Fibroblast of skin of back (primary cell): ENCODE results near the gene ATRNL1.
"Not testable (repeated sequence)": the region's sequence is repeated elsewhere in the genome, so short reads cannot be mapped to it uniquely, and the experiment has no call there.

Experiments
- DNase-seq: peaks from one replicate; pipeline ENCODE4 v3.0.0-alpha.2; 2013

The ATRNL1 gene

DNA sequence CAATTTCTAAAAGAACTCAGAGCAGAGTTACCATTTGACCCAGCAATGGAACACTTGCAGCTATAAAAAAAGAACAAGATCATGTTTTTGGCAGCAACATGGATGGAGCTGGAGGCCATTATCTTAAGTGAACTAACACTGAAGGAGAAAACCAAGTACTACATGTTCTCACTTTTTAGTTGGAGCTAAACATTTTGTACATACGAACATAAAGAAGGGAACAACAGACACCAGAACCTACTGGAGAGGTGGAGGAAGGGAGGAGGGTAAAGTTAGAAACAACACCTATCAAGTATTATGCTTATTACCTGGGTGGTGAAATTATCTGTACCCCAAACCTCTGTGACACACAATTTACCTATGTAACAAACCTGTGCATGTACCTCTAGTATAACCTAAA lies 329.5 kb downstream of the ATRNL1 start:
- no peak for DNase-seq

DNA sequence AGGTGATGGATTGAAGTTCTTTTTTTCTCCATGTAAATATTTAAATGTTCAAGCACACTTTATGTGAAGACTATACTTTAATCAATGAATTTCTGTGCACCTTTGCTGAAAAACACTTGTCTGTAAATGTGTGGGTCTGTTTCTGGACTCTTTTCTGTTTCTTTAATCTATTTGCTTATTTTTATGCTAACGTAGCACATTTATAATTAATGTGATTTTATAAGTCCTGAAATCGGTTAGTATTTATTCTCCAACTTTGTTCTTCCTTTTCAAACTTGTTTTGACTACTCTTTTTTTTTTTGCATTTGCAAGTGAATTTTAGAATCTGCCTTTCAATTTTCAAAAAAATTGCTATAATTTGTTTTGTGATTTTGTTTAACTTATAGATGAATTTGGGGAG lies 334.4 kb downstream of the ATRNL1 start:
- no peak for DNase-seq

DNA sequence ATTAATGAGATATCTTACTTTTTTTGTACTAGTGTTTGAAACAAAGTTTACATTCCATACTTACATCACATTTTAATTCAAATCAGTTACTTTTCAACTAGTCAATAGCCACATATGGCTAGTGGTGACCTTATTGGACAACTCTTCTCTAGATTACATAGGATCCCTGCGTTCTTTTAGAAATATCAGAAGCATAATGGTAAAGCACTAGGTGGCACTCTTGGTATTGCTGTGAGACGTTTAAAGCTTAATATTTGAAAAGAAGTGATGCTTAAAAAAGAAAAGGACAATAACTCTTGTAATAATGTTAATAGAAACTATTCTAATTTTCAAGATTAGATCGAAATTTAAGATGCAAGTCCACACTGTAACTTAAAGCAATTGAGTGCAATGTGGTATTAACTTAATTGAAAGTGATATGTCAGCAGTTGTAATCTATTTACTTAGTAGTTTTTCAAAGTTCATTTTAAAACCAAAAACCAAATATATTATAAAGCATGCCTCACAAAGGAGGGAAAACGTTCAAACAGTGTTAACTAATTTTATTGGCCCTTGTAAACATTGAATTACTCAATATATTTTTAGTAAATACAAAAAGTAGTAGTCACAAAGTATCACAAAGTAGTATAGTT lies 339.1 kb downstream of the ATRNL1 start:
- peak; percentile 25 for DNase-seq

DNA sequence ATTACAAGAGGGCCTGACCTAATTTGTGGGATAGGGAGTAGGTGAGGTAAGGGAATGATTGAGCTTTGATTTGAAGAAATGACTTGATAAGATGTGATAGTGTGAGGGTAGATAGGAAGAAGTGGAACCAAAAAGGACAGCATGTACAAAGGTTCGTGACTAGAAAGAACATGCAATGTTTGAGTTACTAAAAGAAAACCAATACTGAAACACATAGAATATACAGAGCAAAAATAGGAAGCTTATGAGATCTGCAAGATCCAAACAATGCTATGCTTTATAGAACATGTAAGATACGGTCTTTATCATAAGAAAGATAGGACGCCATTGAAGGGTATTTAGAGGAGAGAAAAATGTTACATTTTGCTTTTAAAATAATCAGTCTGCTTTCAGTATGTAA lies 343.8 kb downstream of the ATRNL1 start:
- DNase-seq, result no peak

DNA sequence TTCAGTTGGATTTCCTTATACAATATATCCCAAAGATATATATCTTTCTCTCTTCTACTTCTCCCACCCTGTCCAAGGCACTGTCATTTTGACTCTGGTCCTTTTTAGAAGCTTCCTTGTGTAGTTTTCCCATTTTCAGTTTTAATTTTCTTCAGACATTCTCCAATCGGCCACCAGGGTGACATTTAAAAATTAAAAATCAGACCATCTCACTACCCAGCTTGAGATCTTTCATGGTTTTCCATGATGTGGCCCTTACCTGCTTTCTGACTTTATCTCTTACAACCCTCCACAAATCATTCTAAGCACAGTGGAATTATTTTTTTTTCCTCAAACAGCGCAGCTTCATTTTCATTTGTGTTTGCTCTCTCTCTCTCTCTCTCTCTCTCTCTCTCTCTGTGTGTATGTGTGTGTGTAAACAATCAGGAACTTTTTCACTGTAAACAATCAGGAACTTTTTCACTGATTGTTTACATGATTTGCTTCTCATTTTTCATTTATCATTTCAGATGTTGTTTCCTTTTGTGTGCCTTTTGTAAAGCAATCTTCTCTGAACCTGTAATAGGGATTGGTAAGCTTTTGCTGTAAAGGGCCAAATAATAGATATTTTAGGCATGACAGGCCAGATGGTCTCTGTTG lies 348.9 kb downstream of the ATRNL1 start:
- no peak for DNase-seq

DNA sequence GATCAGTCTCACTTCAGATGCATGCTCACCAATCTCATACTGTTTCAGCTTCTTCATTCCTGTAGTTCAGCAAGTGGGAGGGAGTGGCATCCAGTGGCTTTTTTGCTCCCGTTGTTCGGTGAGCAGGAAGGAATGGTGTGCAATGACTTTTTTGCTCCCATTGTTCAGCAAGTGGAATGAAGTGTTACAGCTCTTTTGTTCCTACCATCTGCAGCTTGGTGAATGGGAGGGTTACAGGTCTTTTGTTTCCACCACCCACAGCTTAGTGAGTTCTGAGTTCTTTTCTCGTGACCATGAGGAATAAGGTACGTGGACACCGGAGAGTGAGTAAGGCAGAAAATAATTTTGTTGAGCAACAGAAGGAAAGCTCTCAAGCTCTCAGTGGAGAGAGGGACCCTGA lies 363.6 kb downstream of the ATRNL1 start:
- DNase-seq, result no peak

DNA sequence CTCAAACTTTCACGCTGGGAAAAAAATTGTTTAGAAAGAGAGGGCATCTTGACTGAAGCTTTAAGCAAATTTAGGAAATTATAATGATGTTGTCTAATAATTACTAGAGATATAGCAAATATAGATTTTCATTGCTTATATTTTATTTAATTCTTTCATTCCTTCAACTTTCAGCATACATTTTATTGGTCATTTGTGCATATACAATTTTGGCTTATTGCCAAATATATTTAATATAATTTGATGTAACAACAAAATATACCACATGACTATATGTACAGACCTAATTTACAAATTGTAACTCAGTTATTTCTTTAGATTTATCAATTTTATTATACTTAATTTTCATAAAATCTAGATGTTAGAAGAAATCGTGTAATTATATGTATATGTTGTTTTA lies 390.1 kb downstream of the ATRNL1 start:
- DNase-seq, result no peak

DNA sequence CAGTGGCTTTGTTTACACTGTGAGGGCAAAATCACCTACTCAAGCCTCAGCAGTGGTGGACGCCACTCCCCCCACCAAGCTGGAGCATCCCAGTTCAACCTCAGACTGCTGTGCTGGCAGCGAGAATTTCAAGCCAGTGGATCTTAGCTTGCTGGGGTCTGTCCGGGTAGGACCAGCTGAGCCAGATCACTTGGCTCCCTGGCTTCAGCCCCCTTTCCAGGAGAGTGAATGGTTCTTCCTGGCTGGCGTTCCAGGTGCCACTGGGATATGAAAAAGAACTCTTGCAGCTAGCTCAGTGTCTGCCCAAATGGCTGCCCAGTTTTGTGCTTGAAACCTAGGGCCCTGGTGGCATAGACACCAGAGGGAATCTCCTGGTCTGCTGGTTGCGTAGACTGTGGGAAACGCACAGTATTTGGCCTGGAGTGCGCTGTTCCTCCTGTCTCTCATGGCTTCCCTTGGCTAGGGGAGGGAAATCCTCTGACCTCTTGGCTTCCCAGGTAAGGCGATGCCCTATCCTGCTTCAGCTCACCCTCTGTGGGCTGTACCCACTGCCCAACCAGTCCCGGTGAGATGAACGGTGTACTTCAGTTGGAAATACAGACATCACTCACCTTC lies 398.5 kb downstream of the ATRNL1 start:
- no peak for DNase-seq

DNA sequence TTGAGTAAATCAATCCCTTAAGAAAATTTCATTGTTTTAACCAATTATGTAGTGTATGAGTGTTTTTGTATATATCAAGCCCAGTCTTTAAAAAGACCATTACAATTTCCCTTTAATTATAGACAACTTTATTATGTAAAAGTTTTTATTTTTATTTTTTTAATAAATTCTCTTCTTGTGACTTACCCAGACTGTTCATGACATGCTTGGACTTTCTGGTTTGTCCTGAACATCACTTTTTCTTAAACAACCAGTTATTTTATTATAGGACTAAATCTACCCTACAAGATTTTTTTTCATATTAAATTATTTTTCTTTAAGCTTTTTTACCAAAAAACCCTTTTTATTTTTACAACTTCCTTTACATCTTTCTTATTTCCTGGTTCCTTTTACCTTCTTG lies 410.4 kb downstream of the ATRNL1 start:
- DNase-seq, result no peak

DNA sequence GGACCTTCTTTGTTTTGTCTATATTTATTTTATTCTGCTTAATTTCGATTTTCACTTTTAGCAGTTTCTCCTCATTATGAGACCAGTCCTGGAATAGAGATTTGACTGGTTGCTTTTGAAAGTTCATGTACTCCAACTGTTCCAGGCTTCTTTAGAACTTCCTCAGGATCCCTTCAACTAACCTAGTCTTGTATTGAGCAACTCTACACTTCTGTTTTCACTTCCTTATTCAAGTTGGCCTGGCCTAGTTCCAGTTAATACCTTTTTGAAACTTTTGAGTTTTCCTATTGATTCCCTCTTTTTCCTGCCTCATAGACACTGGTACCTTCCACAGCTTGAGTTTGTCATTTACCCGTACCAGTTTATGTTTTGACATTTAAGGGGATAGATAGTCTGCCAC lies 421.7 kb downstream of the ATRNL1 start:
- DNase-seq, result no peak

DNA sequence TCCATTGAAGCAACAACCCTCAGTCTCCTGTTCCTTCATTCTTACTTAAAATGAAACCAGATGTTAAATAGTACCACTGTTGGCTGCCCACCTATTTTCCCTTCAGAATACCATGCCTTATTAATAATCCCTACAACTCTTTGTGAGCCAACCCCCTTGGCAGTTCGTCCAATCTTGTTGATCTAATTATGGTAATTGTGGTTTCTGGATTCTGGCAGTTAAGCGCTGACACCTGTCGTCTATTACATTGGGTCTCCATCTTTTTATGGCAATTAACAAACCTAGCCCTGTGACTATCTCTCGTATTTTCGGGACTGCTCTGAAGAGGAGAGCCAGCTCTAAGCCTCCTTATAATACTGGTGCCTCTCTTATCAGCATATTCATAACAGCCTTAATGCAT lies 432.0 kb downstream of the ATRNL1 start:
- no peak for DNase-seq

DNA sequence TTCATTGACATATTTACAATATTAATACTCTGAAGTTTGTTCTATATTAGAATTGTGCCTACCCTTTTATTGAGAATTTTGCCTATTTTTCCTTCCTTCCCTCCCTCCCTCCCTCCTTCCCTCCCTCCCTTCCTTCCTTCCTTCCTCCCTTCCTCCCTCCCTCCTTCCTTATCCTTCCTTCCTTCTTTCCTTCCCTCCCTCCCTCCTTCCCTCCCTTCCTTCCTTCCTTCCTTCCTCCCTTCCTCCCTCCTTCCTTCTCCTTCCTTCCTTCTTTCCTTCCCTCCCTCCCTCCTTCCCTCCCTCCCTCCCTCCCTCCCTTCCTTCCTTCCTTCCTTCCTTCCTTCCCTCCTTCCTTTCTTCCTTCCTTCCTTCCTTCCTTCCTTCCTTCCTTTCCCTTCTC lies 434.5 kb downstream of the ATRNL1 start:
- DNase-seq, result not testable (repeated sequence)

DNA sequence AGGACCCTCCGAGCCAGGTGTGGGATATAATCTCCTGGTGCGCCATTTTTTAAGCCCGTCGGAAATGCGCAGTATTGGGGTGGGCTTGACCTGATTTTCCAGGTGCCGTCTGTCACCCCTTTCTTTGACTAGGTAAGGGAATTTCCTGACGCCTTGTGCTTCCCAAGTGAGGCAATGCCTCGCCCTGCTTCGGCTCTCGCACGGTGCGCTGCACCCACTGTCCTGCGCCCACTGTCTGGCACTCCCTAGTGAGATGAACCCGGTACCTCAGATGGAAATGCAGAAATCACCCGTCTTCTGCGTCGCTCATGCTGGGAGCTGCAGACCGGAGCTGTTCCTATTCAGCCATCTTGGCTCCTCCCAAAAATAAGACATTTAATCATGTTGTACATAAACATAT lies 443.2 kb downstream of the ATRNL1 start:
- not testable (repeated sequence) for DNase-seq

DNA sequence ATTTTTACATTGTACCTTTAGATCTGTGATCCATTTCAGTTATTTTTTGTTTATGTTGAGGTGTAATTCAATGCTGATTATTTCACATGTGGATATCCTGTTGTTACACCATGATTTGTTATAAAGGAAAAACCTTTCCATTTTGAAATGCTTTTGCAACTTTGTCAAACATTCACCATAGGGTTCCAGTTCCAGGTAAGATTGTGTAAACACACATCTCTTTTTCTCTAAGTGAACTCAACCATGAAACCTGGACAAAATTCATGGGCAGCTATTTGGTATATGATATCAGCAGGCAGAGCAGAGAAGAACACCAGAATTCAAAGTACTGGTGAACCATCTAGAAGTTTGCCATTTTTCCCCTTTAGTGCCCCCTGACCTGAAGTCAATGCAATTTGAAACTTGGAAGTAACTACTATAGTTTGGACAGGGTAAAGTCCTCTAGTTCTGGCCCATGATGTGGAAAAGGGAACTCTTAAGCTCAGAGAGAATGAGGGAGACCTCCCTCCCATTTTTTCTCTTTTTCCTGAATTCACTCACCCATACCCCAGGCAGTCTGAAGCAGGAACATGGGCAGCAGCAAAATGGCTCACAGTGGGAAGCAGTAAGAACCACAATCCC lies 446.1 kb downstream of the ATRNL1 start:
- DNase-seq, result no peak

DNA sequence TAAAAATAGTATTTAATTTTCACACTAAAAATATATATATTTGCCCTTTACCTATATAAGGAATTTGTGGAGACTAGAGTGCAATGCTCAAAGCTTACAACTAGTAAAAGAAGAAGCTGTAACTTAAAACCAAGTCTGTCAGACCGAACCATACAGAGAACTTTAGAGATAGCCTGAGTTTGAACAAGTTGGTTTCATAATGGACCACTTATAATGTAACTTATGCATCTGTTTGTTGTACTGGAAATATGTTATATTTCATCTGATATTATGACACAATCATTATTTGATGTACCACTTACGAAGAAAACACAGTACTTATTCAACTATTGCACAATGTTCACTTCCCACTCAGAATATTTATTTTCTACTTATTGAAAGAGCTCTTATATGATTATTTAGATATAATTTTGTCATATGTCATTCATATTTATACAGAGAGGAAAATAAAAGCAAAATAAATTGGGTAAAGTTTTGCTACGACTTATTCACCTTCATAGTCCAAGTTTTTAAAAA lies 462.8 kb downstream of the ATRNL1 start:
- DNase-seq, result no peak

DNA sequence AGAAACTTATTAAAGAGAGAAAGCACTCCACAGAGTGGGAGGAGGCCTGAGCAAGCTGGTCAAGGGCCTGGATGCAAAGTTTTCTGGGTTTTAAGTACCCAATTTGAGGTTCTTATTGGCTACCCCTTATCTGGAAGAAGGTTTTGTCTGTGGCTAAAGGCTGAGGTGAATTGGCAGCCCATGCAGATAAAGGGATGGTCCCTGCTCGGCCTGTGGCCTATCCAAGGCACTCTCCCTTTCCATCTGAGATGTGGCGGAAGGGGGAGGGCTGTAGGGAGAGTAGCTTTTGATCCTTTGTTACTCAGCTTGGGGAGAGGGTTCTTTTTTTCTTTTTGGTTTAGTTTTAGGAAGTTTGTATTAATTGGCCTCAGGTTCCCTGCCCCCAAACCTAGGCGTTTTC lies 465.1 kb downstream of the ATRNL1 start:
- no peak for DNase-seq

DNA sequence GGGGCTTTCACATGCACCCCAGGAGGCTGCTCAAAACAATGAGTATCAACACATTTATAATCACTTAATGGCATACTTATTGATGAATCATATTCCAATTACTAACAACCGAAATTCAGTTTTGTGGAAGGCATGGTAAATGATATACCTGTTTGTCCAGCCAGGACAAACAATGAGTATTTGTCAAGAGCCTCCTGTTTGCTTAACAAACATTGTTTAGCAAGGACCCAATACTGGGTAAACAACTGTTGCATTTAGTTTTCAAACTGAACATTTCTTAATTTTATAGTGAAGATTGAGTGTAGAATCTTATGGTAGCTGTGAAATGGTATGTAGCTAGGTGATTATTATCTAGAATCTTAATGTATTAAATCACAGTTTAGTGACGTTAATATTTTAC lies 473.7 kb downstream of the ATRNL1 start:
- DNase-seq, result no peak

DNA sequence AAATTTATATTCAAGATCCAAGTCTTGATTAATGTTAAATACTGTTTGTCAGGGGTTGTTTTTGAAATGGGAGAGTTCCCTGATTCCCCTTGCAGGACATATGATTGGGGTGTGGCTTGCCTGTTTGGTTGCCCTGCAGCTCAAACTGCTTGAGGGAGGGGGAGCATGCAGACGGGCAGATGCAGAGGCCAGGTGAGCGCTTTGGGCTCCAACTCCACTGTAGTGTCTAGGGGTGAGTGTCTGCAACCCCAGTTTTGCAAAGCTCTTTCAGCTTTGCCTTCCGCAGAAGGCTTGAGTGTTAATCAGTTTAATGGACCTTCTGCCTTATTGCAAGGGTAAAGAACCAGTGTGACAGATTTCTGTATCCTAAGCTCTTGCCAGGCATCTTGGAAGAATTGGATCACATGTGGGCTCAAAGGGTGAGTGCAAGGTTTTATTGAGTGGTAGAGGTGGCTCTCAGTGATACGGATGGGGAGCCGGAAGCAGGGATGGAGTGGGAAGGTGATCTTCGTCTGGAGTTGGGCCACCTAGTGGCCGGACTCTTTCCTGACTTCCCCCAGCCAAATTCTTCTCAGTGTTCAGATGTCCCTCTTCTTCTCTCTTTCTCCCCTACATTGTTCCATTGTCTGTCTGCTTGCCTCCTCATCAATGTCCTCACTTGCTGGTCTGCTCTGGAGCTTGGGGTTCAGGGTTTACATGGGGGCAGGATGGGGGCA lies 479.7 kb downstream of the ATRNL1 start:
- peak; percentile 4 for DNase-seq

DNA sequence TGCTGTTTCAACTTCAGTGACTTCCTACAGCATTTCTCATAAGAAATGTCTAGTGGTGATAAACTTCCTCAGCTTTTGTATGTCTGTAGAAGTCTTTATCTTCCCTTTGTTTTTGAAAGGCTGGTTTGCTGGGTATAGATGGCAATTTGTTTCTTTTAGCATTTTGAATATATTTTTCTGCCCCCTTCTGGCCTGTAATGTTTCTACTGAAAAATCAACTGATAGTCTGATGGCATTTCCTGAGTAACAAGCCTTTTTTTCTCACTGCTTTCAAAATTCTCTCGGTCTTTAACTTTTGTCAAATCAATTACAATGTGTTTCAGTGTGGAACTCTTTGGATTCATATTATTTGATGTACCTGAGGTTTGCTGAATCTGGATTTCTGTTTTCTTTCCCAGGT lies 487.1 kb downstream of the ATRNL1 start:
- DNase-seq, result no peak

DNA sequence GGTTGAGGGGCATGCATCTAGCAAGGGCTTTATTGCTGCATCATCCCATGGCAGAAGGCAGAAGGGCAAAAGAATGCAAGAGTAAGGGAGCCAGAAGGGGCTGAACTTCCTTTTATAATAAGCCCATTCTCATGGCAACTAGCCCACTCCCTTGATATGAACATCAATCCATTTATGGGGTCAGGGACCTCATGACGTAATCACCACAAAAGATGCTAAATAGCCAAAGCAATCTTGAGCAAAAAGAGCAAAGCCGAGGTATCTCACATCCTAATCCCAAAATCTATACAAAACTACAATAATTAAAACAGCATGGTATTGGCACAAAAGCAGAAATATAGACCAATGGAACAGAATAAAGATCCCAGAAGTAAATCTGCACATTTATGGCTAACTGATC lies 499.9 kb downstream of the ATRNL1 start:
- DNase-seq, result no peak

DNA sequence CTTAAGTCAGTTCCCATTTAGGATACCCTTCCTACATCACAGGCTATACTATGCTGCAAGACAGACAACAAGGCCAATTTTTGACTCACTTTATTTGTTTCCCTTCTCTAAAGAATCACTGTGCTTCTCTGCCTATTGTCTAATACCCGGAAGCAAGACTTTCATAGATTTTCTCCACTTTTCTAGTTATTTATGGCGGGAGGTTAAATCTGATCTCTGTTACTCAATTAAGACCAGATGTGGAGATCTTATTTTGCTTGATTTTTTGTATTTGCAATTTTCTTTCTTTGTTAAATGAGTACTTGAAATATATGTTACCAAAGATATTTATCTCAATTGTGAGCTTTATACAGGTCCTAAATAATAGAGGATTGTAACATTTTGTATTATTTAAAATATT lies 511.5 kb downstream of the ATRNL1 start:
- no peak for DNase-seq

DNA sequence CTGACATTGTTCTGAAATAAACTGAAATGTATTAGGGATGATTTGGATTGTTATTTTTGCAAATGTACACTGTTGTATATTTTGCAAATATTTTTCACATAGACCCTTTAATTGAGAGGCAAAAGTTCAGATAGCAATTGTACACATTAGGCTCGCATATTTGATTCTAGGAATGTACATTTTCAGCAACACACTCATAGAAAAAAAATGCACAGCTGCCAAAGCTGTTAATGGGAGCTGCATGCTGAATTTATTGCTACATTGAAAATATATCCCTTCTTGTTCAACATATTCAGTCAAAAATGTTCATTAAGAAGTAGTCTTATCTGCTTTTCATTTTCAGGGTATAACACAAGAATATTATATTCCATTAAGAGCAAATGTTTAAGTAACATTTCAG lies 512.9 kb downstream of the ATRNL1 start:
- DNase-seq, result peak; percentile 39

DNA sequence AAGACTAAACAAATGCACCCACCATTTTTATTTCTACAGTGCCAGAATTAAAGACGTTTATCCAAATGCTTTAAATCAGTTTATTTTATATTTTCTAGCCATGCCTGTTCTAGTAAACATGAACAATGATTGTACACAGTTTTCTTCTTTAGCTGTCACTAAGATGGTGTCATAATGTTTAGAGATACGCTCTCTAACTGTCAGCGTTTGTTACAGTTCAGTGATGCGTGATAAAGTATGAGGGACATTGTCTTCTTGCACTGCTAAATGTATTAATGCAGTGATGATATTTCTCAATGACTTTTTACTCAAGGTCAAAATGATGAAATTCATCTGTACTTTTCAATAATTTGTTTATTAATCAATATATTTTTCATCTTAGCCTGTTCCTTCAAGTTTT lies 513.6 kb downstream of the ATRNL1 start:
- no peak for DNase-seq
